ENCODE measurements around the gene THSD7B. TPM values are rescaled to one million over a fixed set of nuclear protein-coding genes. Genes with fewer than 3 reads are reported as not detected.

The THSD7B gene
- total and polyA plus RNA-seq, 2 of the 13 experiments (the other 11 are each of a cell fraction or from before 2014, with no cell fraction given), result 0.02 TPM; not detected in 1

DNA sequence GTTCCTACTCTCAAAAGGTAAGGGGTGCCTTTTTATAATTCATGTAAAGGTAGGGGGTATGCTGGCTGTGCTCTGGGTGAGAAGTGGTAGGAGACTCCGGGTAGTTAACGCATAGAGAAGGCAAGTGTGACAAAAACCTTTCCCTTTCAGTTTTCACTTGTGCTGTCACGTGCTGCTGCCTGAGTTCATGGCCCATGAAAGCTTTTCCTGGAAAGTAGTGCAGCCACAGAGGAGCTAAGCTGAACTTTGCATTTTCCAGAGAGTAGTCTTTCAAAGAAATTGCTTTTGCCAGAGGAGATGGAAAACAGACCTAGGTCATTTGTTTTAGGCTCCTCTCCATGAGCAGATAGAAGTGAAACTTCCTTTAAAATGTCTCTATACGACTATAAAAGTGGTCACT lies 44.7 kb downstream of the THSD7B start:
- no TSS peak for BruUV-seq (replicated peaks)
- no peak for DNase-seq (ENCODE audit: low spot score)
- H3K79me2 ChIP-seq (ENCODE audit: insufficient read depth, low read length), result no peaks in the 10 kb centered on the region
- H3K4me2 ChIP-seq (ENCODE audit: low read depth, low read length), result no peak overlapping the region
- no peaks in the 10 kb centered on the region for H3K36me3 ChIP-seq (replicated peaks in 1 of 2; ENCODE audit: control insufficient read depth in 1 of 2, insufficient read depth in 2 of 2, low read length in 2 of 2)
- no peaks in the 10 kb centered on the region for H3K27me3 ChIP-seq (ENCODE audit: control insufficient read depth in 1 of 2, insufficient read depth in 2 of 2, low read length in 2 of 2)
- no peak for FAIRE-seq
- H3K9me3 ChIP-seq (ENCODE audit: low read length), result no peaks in the 10 kb centered on the region
- H3K9ac ChIP-seq (ENCODE audit: insufficient read depth, low read depth, low read length), result no peak overlapping the region
- H2AFZ ChIP-seq (ENCODE audit: low read length), result no peak overlapping the region
- no peak overlapping the region for H3K27ac ChIP-seq (ENCODE audit: extremely low read length, insufficient read depth, low read length)
- intact Hi-C loops (cut with micrococcal nuclease; ENCODE audit: unreplicated experiment) (no loop called here), in situ Hi-C loops (cut with HindIII; ENCODE audit: extremely low pct_ligation_motif_present, low pct_unique_long_range_greater_than_20kb) (no loop called here)
- no peak overlapping the region for H3K4me3 ChIP-seq (replicated peaks in 1 of 3; ENCODE audit: insufficient read depth in 1 of 3, low read depth in 2 of 3, low read length in 3 of 3)
- no peaks in the 10 kb centered on the region for H3K4me1 ChIP-seq (ENCODE audit: insufficient read depth, low read length)
- CTCF ChIA-PET (ENCODE audit: low intra/inter-chr PET ratio, low total read pairs), result no interaction called here
- H4K20me1 ChIP-seq (ENCODE audit: insufficient read depth, low read length), result no peaks in the 10 kb centered on the region
- WGBS (ENCODE audit: low lambda C conversion rate), result 2% methylated on average over 4 of the region's 4 CpGs
- ATAC-seq, result no peak; the same call in 2 of the 3 replicates
- POLR2A ChIA-PET, result no interaction called here
- TF ChIP-seq RARA (CRISPR knock-in tag; IDR thresholded peaks at IDR 0.05), result 0 out of 2 replicates have a peak, but pooled peaks have one; percentile 12
- TF ChIP-seq ZNF558 (CRISPR knock-in tag; IDR thresholded peaks at IDR 0.05; ENCODE audit: borderline replicate concordance), result no peak
- TF ChIP-seq ZSCAN30 (CRISPR knock-in tag; IDR thresholded peaks at IDR 0.05), result no peak
- TF ChIP-seq, protein P1, sequence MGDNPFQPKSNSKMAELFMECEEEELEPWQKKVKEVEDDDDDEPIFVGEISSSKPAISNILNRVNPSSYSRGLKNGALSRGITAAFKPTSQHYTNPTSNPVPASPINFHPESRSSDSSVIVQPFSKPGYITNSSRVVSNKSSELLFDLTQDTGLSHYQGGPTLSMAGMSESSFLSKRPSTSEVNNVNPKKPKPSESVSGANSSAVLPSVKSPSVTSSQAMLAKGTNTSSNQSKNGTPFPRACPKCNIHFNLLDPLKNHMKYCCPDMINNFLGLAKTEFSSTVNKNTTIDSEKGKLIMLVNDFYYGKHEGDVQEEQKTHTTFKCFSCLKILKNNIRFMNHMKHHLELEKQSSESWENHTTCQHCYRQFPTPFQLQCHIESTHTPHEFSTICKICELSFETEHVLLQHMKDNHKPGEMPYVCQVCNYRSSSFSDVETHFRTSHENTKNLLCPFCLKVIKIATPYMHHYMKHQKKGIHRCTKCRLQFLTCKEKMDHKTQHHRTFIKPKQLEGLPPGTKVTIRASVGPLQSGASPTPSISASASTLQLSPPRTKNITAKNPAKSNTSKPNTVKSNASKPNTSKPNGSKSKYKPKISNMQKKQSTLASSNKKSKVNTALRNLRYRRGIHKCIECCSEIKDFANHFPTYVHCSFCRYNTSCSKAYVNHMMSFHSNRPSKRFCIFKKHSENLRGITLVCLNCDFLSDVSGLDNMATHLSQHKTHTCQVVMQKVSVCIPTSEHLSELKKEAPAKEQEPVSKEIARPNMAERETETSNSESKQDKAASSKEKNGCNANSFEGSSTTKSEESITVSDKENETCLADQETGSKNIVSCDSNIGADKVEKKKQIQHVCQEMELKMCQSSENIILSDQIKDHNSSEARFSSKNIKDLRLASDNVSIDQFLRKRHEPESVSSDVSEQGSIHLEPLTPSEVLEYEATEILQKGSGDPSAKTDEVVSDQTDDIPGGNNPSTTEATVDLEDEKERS (CRISPR knock-in tag; IDR thresholded peaks at IDR 0.05), result no peak
- peak; percentile 74 for TF ChIP-seq BHLHE40 (IDR thresholded peaks at IDR 0.05; ENCODE audit: low read length)
- TF ChIP-seq NONO (IDR thresholded peaks at IDR 0.05), result no peak
- no peak for TF ChIP-seq NONO (CRISPR knock-in tag; conservative IDR thresholded peaks at IDR 0.05)
- no peak for TF ChIP-seq ZSCAN9 (CRISPR knock-in tag; IDR thresholded peaks at IDR 0.05; ENCODE audit: borderline replicate concordance)
- TF ChIP-seq, protein P2, sequence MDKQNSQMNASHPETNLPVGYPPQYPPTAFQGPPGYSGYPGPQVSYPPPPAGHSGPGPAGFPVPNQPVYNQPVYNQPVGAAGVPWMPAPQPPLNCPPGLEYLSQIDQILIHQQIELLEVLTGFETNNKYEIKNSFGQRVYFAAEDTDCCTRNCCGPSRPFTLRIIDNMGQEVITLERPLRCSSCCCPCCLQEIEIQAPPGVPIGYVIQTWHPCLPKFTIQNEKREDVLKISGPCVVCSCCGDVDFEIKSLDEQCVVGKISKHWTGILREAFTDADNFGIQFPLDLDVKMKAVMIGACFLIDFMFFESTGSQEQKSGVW (CRISPR knock-in tag; IDR thresholded peaks at IDR 0.05; ENCODE audit: borderline replicate concordance), result no peak
- TF ChIP-seq, protein P3, sequence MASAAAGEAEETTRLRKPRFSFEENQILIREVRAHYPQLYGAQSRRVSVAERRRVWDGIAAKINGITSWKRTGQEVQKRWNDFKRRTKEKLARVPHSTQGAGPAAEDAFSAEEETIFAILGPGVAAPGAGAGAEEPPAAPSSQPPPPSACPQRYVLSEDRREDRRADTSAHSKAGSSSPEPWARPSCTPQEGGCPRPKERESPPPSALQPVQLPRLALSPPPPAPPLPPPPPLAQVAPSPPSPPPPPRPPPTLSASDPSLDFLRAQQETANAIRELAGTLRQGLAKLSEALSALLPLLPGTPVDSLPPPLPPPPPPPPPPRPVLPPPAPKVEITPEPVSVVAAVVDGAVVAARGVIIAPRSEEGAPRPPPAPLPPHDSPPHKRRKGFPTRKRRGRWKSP (CRISPR knock-in tag; IDR thresholded peaks at IDR 0.05), result no peak
- TF ChIP-seq ZNF335 (CRISPR knock-in tag; IDR thresholded peaks at IDR 0.05), result no peak
- TF ChIP-seq HNF4A (CRISPR knock-in tag; IDR thresholded peaks at IDR 0.05), result 0 out of 2 replicates have a peak, but pooled peaks have one; percentile 14
- TF ChIP-seq, protein P4, sequence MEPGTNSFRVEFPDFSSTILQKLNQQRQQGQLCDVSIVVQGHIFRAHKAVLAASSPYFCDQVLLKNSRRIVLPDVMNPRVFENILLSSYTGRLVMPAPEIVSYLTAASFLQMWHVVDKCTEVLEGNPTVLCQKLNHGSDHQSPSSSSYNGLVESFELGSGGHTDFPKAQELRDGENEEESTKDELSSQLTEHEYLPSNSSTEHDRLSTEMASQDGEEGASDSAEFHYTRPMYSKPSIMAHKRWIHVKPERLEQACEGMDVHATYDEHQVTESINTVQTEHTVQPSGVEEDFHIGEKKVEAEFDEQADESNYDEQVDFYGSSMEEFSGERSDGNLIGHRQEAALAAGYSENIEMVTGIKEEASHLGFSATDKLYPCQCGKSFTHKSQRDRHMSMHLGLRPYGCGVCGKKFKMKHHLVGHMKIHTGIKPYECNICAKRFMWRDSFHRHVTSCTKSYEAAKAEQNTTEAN (CRISPR knock-in tag; conservative IDR thresholded peaks at IDR 0.05), result no peak
- TF ChIP-seq SIN3B (IDR thresholded peaks at IDR 0.05; ENCODE audit: low read length), result no peak
- TF ChIP-seq ZKSCAN5 (CRISPR knock-in tag; IDR thresholded peaks at IDR 0.05), result no peak
- peak; percentile 94 for TF ChIP-seq BCL6 (CRISPR knock-in tag; IDR thresholded peaks at IDR 0.05)

Data from HepG2 (cell line).